H7 (cell line): ENCODE measurements around the gene TMEM200B. TPM values are rescaled to one million over a fixed set of nuclear protein-coding genes. Genes with fewer than 3 reads are reported as not detected.

Experiments
- DNase-seq: peaks from one replicate; pipeline ENCODE4 v3.0.0; 2012
- H3K27me3 ChIP-seq: 2 replicates; pipeline ENCODE4 v1.6.0; 2011; ENCODE audit warnings: mild to moderate bottlenecking, low read length; ENCODE audit not compliant: control insufficient read depth, insufficient read depth
- H3K36me3 ChIP-seq: replicated peaks from 2 replicates; pipeline ENCODE4 v1.5.1; 2011; ENCODE audit warnings: low read length; ENCODE audit not compliant: control insufficient read depth, insufficient read depth
- H3K4me3 ChIP-seq: 2 replicates; pipeline ENCODE4 v1.5.1; 2011; ENCODE audit warnings: low read depth, mild to moderate bottlenecking, control low read depth, low read length, moderate library complexity; ENCODE audit not compliant: insufficient read depth
- total RNA-seq: library from RNA; depleted of rRNA; stranded (reverse); fragments of >200 nt; shearing (Covaris generic); gene quantifications from 2 replicates; pipeline ENCODE4 v1.2.3, GENCODE V29; 2014; rRNA removed

The TMEM200B gene
- total RNA-seq = 53.7 and 59.5 TPM in 2 replicates

GRCh38 chr1:29123887-29124365 is at the start of gene TMEM200B:
TSS of gene TMEM200B (minus strand) at chr1:29123903. CDS start at chr1:29121828, 2,075 bp downstream.
- DNase-seq = no peak
- no peaks in the 10 kb centered on the region; the same call in 1 of the 2 replicates for H3K36me3 ChIP-seq
- H3K27me3 ChIP-seq = peaks cover 13% of the 10 kb centered on the region
- H3K4me3 ChIP-seq = peak within 1 kb of the TSS; percentile 96

GRCh38 chr1:29172415-29172939 is 48.8 kb upstream of the TMEM200B start:
- Histone ChIP-seq H3K27me3 (no peaks in the 10 kb centered on the region), H3K4me3 (no peak overlapping the region), H3K36me3 (no peaks in the 10 kb centered on the region; the same call in 1 of the 2 replicates)
- no peak for DNase-seq

GRCh38 chr1:29171521-29171920 is 47.8 kb upstream of the TMEM200B start:
- H3K36me3 ChIP-seq = no peaks in the 10 kb centered on the region; the same call in 1 of the 2 replicates
- no peak overlapping the region for H3K4me3 ChIP-seq
- H3K27me3 ChIP-seq = no peaks in the 10 kb centered on the region
- no peak for DNase-seq

GRCh38 chr1:29171089-29171488 is 47.4 kb upstream of the TMEM200B start:
- no peak overlapping the region for H3K4me3 ChIP-seq
- H3K36me3 ChIP-seq = peaks cover 2% of the 10 kb centered on the region
- no peak for DNase-seq
- H3K27me3 ChIP-seq = no peaks in the 10 kb centered on the region

- Histone ChIP-seq H3K4me3 (no peak overlapping the region), H3K36me3 (peaks cover 3% of the 10 kb centered on the region), H3K27me3 (no peaks in the 10 kb centered on the region)
- no peak for DNase-seq
These were observed 46.3 kb upstream of the TMEM200B start for GRCh38 chr1:29169976-29170375.

- no peak overlapping the region for H3K4me3 ChIP-seq
- H3K36me3 ChIP-seq = peaks cover 3% of the 10 kb centered on the region
- H3K27me3 ChIP-seq = no peaks in the 10 kb centered on the region
- no peak for DNase-seq
These were observed 44.2 kb upstream of the TMEM200B start for GRCh38 chr1:29167904-29168303.

GRCh38 chr1:29166291-29166878 is 42.7 kb upstream of the TMEM200B start:
- Histone ChIP-seq H3K4me3 (no peak overlapping the region), H3K27me3 (no peaks in the 10 kb centered on the region), H3K36me3 (peaks cover 3% of the 10 kb centered on the region)
- DNase-seq = no peak

GRCh38 chr1:29164588-29164987 is 40.9 kb upstream of the TMEM200B start:
- Histone ChIP-seq H3K27me3 (no peaks in the 10 kb centered on the region), H3K4me3 (no peak overlapping the region), H3K36me3 (peaks cover 10% of the 10 kb centered on the region)
- no peak for DNase-seq

- DNase-seq = no peak
- Histone ChIP-seq H3K27me3 (no peaks in the 10 kb centered on the region), H3K4me3 (no peak overlapping the region), H3K36me3 (peaks cover 19% of the 10 kb centered on the region)
These were observed 38.9 kb upstream of the TMEM200B start for GRCh38 chr1:29162476-29163138.

- no peak for DNase-seq
- Histone ChIP-seq H3K4me3 (no peak overlapping the region), H3K27me3 (no peaks in the 10 kb centered on the region), H3K36me3 (peaks cover 22% of the 10 kb centered on the region)
These were observed 38.3 kb upstream of the TMEM200B start for GRCh38 chr1:29162025-29162424.

GRCh38 chr1:29159773-29160172 is 36.1 kb upstream of the TMEM200B start:
- no peak for DNase-seq
- Histone ChIP-seq H3K27me3 (no peaks in the 10 kb centered on the region), H3K4me3 (no peak overlapping the region), H3K36me3 (peaks cover 28% of the 10 kb centered on the region)

GRCh38 chr1:29157269-29157601 is 33.5 kb upstream of the TMEM200B start:
- DNase-seq = no peak
- no peak overlapping the region for H3K4me3 ChIP-seq
- peaks cover 42% of the 10 kb centered on the region for H3K36me3 ChIP-seq
- H3K27me3 ChIP-seq = no peaks in the 10 kb centered on the region

GRCh38 chr1:29156543-29157268 is 33.0 kb upstream of the TMEM200B start:
- H3K4me3 ChIP-seq = no peak overlapping the region
- H3K36me3 ChIP-seq = peaks cover 46% of the 10 kb centered on the region
- no peak for DNase-seq
- H3K27me3 ChIP-seq = no peaks in the 10 kb centered on the region

- Histone ChIP-seq H3K36me3 (peaks cover 52% of the 10 kb centered on the region), H3K27me3 (no peaks in the 10 kb centered on the region), H3K4me3 (no peak overlapping the region)
- DNase-seq = no peak
These were observed 28.5 kb upstream of the TMEM200B start for GRCh38 chr1:29152046-29152805.
